GM21423 (cell line): ENCODE data around the gene C16orf96.

Source experiments
- ATAC-seq: cut with Tn5 transposase; IDR thresholded peaks from one replicate; pipeline ENCODE4 v1.9.1; 2021; ENCODE audit warnings: mild to moderate bottlenecking, moderate library complexity; ENCODE audit not compliant: unreplicated experiment

The C16orf96 gene

GRCh38 chr16:4525069-4525468 is 31.1 kb upstream of the C16orf96 start:
- no peak for ATAC-seq

GRCh38 chr16:4525634-4526277 is 30.4 kb upstream of the C16orf96 start:
- no peak for ATAC-seq

- ATAC-seq, result no peak
Observed at GRCh38 chr16:4529085-4530060, 26.8 kb upstream of the C16orf96 start.

DNA sequence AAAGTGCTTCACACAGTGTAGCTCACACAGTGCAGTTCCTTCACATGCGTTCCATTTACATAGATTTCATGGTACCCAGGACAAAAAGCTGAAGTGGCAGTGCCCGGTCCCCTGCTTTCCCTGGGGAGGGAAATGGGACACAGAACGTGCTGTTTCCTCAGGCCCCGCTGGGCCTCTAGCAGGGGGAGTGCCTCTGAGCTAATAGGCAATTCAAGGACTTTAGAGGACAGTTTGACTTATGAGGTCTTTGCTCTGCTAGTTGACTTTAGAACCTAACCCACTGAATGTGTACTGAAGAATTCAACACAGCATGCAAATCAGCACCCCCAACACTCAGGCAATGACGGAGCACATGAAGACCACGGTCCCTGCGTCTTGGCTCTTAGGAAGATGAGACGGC is 24.3 kb upstream of the C16orf96 start:
- ATAC-seq, result no peak

DNA sequence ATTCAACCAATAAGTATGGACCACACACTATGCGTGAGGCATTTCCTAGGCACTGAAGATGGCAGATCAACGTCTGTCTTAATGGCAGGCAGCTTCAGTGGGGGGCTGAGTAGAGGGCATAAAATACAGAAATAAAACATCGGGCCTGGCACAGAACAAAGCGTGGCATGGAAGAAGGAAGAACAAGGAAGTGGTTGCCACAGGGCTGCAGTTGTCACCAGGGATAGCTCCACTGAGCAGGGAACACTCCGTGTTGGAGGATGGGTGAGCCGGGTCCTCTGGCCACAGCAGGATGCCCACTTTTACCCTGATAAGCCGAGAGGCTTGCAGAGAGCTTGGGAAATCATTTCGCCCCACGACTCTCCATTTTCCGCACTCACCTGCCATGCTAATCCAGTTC is 23.9 kb upstream of the C16orf96 start:
- no peak for ATAC-seq

GRCh38 chr16:4533490-4533889 is 22.6 kb upstream of the C16orf96 start:
- ATAC-seq, result no peak

- ATAC-seq, result no peak
Observed at GRCh38 chr16:4534151-4534790, 21.9 kb upstream of the C16orf96 start.

DNA sequence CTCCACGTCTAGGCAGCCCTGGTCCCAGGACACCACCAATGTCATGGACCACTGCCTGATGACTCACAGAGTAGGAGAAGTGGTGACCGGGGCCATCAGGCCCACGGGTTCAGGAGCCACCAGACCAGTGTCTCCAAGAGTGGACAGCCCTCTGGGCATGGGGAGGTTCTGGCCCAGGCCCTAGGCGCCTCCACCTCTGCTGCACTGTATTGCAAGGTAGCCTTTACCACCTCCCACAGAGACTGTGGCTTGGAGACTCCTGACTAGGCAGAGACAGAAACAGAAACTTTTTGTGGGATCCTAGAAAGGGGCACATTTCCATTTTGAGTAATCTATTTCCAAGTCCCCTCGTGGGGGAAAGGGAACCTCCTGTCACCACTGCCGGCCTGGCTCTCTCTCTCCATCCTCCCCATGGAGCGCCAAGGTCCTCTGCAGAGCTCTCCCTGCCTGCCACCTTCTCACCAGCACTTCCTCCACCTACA is 20.5 kb upstream of the C16orf96 start:
- no peak for ATAC-seq

GRCh38 chr16:4536391-4537106 is 19.6 kb upstream of the C16orf96 start:
- no peak for ATAC-seq

GRCh38 chr16:4537376-4538343 is 18.5 kb upstream of the C16orf96 start:
- ATAC-seq, result peak; percentile 11

DNA sequence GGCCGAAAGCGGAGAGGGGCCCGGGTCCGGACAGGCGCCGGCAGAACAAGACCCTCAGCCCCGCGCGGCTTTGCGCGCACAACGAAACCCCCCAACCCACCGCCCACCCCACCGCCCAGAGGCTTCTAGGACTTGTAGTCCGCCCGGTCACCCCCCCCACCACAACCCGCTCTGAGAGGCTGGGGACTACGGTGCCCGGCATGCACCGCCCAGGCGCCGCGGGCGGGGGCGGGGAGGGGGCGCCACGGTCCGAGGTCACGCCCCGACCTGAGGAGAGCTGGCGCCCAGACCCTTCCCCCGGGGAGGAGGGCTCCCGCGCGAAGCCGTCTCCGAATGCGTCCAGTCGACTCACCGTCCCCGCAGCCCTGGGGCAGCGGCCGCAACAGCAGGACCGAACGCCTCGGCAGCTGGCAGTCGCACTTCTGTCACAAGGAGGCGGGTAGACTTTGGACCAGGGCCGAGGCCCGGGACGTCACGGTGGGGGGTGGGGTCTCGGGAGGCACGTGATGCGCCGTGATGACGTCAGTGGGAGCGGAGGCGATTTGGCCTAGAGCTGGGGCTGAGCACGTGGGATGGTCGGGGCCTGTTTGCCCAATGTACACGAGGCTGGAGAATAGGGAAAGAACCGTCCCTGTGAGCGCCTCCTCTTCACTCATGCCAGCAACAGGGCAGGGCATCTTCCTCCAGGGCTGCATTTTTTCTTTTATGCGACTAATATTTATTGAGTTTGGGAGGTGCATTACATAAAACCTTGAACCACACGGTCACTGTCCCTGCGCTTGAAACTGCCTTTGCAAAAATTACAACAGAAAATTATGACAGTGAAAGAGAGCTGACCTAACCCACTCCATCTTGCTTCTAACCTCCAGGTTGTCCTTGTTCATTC is 17.5 kb upstream of the C16orf96 start, which contains the start of gene CDIP1:
CDIP1 (minus strand) TSS at position 424 of the 886 bp plus-strand sequence. CDS start 24,643 bp downstream, outside the sequence.
- ATAC-seq, result peak; percentile 88

DNA sequence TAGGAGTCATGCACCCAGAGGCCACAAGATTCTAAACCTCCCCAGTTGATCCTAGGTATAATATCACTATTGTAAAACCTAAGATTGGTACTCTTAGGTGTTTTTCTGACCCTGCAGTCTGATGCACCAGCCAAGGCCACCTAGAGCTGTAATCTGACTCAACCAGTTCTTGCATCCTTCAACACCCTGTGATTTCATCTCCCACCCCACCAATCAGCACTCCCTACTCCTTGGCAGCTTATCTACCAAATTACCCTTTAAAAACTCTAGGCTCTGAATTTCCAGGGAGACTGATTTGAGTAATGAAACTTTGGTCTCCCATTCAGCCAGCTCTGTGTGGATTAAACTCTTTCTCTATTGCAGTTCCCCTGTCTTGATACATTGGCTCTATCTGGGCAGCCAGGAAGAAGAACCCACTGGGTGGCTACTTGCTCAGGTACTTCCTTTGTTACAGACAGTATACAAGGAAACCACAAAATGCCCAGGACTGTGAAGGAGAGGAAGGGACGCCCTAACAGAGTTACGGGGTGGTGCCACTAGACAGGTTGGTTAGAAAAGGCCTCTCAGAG is 16.3 kb upstream of the C16orf96 start:
- ATAC-seq, result no peak

DNA sequence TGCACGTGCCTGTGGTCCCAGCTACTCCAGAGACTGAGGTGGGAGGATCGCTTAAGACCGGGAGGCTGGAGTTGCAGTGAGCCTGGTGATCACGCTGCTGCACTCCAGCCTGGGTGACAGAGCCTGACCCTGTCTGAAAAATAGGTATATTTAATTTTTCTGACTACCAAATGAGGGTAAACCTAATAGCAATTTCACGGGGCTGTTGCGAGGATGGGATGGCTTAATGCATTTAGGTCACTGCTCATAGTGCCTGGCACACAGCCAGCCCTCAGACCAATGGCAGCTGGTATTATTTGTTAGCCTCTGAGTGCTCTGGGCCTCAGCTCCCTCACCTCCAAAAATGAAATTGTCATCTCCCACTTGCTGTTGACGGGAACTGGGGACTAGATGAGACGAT is 11.7 kb upstream of the C16orf96 start:
- ATAC-seq, result no peak

DNA sequence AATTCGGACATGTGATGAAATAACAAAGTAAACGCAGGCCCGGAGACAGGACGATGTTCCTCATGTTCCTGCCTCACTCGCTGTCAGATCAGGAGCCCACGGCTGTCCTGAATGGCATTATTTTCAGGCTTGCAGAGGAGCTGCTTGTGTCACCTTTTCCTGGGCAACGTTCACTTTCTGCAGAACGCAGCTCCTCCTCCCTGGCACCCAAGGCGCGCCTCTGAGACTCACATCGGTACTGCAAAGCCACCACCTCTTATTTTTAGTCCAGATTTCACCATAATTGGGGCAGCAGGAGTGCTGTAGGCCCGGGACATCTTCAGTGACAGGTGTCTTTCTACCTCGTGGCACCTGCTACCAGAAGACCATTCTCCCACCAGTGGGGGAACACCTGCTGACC is 8.0 kb upstream of the C16orf96 start:
- ATAC-seq, result no peak

GRCh38 chr16:4550591-4550990 is 5.5 kb upstream of the C16orf96 start:
- no peak for ATAC-seq

DNA sequence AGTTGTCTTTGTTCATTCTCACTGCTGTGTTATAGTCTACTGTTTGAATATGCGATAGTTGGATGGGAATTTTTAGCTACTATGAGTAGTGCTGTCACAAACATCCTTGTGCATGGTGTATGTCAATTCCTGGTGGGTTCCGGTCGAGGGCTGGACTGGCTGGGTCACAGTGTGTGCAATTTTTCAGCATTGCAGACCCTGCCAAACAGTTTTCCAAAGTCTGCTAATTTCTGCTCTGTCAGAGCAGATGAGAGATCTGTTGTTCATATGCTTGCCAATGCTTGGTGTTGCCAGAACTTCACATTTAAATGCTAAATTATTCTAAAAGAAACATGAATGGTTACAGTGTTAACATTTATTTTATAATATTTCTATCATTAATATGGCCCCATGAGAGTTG is 3.6 kb upstream of the C16orf96 start:
- ATAC-seq, result no peak

- no peak for ATAC-seq
Observed at GRCh38 chr16:4556580-4556979, 440 bp downstream of the C16orf96 start.

- ATAC-seq, result no peak
Observed at GRCh38 chr16:4557973-4558372, 1.8 kb downstream of the C16orf96 start.
